Prostate gland (tissue), 2 donors: ENCODE results near the gene ARMC6.

ENCODE experiments used
- CTCF ChIP-seq, 4 experiments: fragments of 200-600 bp in 2 of 4; fragments of 450-650 bp in 2 of 4; sonication (generic) in 2 of 4; IDR thresholded peaks; 1 replicate in 3 of 4; 2 replicates in 1 of 4; pipeline ENCODE4 v1.5.1; 2016 to 2019; ENCODE audit warnings: antibody characterized with exemption in 4 of 4, mild to moderate bottlenecking in 2 of 4, moderate library complexity in 2 of 4
- POLR2AphosphoS5 ChIP-seq: sonication (generic); formaldehyde crosslinking; IDR thresholded peaks from one replicate; pipeline ENCODE4 v1.6.1; 2017; ENCODE audit warnings: antibody characterized with exemption

GRCh38 chr19:19054939-19055440 is 21.6 kb downstream of the ARMC6 start:
- TF ChIP-seq CTCF (IDR thresholded peaks at IDR 0.05) = no peak
- no peak for TF ChIP-seq POLR2AphosphoS5
